HEK293 (cell line): Measurements from ENCODE around the gene TANC1.

Source experiments
- CTCF ChIA-PET: fragments of 350-600 bp; formaldehyde crosslinking; extraction: SDS; loops from one replicate; lab custom pipeline; 2021; ENCODE audit warnings: antibody characterized with exemption; lab: Yijun Ruan, JAX
- POLR2A ChIA-PET: fragments of 300-600 bp; formaldehyde crosslinking; extraction: SDS; loops from one replicate; lab custom pipeline; 2020; ENCODE audit warnings: antibody characterized with exemption, inconsistent platforms; lab: Yijun Ruan, JAX
- H3K27ac ChIP-seq: fragments of 200-500 bp; sonication (Bioruptor generic); 2 replicates; pipeline ENCODE4 v1.5.1; 2014; ENCODE audit warnings: low read depth, low read length, control low read depth, inconsistent platforms; ENCODE audit errors: extremely low read depth
- H3K36me3 ChIP-seq, 2 experiments: fragments of 200-500 bp in 1 of 2; sonication (Bioruptor generic) in 1 of 2; 1 replicate in 1 of 2; 2 replicates in 1 of 2; pipeline ENCODE4 v1.5.1; 2014 to 2017; ENCODE audit warnings: inconsistent platforms in 2 of 2, low read length in 2 of 2; ENCODE audit not compliant: control insufficient read depth in 2 of 2, insufficient read depth in 1 of 2
- H3K4me1 ChIP-seq: fragments of 200-500 bp; sonication (Bioruptor generic); 2 replicates; pipeline ENCODE4 v1.5.1; 2014; ENCODE audit warnings: mild to moderate bottlenecking, low read length, inconsistent platforms; ENCODE audit not compliant: control insufficient read depth, insufficient read depth
- H3K4me3 ChIP-seq: 2 replicates; pipeline ENCODE4 v1.5.1; 2011; ENCODE audit warnings: low read depth, mild to moderate bottlenecking, control low read depth, low read length, moderate library complexity
- H3K9me3 ChIP-seq: fragments of 200-500 bp; sonication (Bioruptor generic); 2 replicates; pipeline ENCODE4 v1.5.1; 2014; ENCODE audit warnings: low read depth, low read length, inconsistent platforms; ENCODE audit not compliant: control insufficient read depth, insufficient read depth
- ELK4 ChIP-seq: IDR thresholded peaks from 2 replicates; pipeline ENCODE4 v1.6.1; 2011; ENCODE audit warnings: mild to moderate bottlenecking, low read depth, low read length, borderline replicate concordance
- GLI2 ChIP-seq: fragments of 450-650 bp; formaldehyde crosslinking; IDR thresholded peaks from 2 replicates; pipeline ENCODE4; 2017; ENCODE audit warnings: missing biosample characterization, missing genetic modification characterization, low read depth, borderline replicate concordance
- IKZF3 ChIP-seq: fragments of 450-650 bp; IDR thresholded peaks from 2 replicates; pipeline ENCODE4 v1.5.0; 2018; ENCODE audit warnings: missing biosample characterization, mild to moderate bottlenecking, missing genetic modification characterization, moderate library complexity
- OSR2 ChIP-seq: fragments of 450-650 bp; formaldehyde crosslinking; IDR thresholded peaks from 2 replicates; pipeline ENCODE4 v1.5.1; 2016; ENCODE audit warnings: missing biosample characterization, missing genetic modification characterization
- SETDB1 ChIP-seq: IDR thresholded peaks from one replicate; pipeline ENCODE4 v1.6.1; 2017; ENCODE audit warnings: mild to moderate bottlenecking, low read length, moderate library complexity, mixed read lengths; ENCODE audit not compliant: insufficient read length
- TSHZ1 ChIP-seq: fragments of 450-650 bp; formaldehyde crosslinking; IDR thresholded peaks from 2 replicates; pipeline ENCODE4 v1.5.1; 2016; ENCODE audit warnings: missing biosample characterization, missing genetic modification characterization, borderline replicate concordance
- ZBTB48 ChIP-seq: fragments of 450-650 bp; formaldehyde crosslinking; IDR thresholded peaks from 2 replicates; pipeline ENCODE4 v1.5.1; 2016; ENCODE audit warnings: missing biosample characterization, missing genetic modification characterization
- ZNF112 ChIP-seq: fragments of 450-650 bp; formaldehyde crosslinking; IDR thresholded peaks from 2 replicates; pipeline ENCODE4 v1.5.0; 2017; ENCODE audit warnings: missing biosample characterization, missing genetic modification characterization
- ZNF292 ChIP-seq: fragments of 450-650 bp; formaldehyde crosslinking; IDR thresholded peaks from 2 replicates; pipeline ENCODE4 v1.5.1; 2016; ENCODE audit warnings: low read depth, missing biosample characterization, missing genetic modification characterization, borderline replicate concordance
- ZNF521 ChIP-seq: fragments of 450-650 bp; formaldehyde crosslinking; IDR thresholded peaks from 2 replicates; pipeline ENCODE4 v1.5.1; 2017; ENCODE audit warnings: missing biosample characterization, mild to moderate bottlenecking, missing genetic modification characterization
- ZNF791 ChIP-seq: fragments of 450-650 bp; formaldehyde crosslinking; IDR thresholded peaks from 2 replicates; pipeline ENCODE4 v1.5.1; 2016; ENCODE audit warnings: missing biosample characterization, missing genetic modification characterization
- TF ChIP-seq, protein P1 (sequence below): fragments of 450-650 bp; formaldehyde crosslinking; IDR thresholded peaks from 2 replicates; pipeline ENCODE4 v1.5.1; 2016; ENCODE audit warnings: missing biosample characterization, missing genetic modification characterization
- TF ChIP-seq, protein P2 (sequence below): fragments of 450-650 bp; formaldehyde crosslinking; IDR thresholded peaks from 2 replicates; pipeline ENCODE4 v1.5.1; 2016; ENCODE audit warnings: missing biosample characterization, missing genetic modification characterization

TANC1 gene

GRCh38 chr2:159116922-159117321, 148.5 kb downstream of the TANC1 start:
- TF ChIP-seq ZNF791 (tag by site-specific recombination) = peak; percentile 74
- no peak for TF ChIP-seq ELK4
- TF ChIP-seq SETDB1 = peak; percentile 77
- TF ChIP-seq ZNF521 = no peak
- Histone ChIP-seq H3K4me1 (peaks cover 6% of the 10 kb centered on the region), H3K27ac (no peak overlapping the region), H3K4me3 (no peak overlapping the region), H3K36me3 (no peaks in the 10 kb centered on the region; a peak in 1 of 3 replicates), H3K9me3 (no peaks in the 10 kb centered on the region)
- ChIA-PET CTCF (interaction anchor here (0.7 to 5.2 kb wide), 4 partner anchors 41 to 218 kb away, joined by 3 to 78 read pairs (median 4); no protein-coding TSS in a partner anchor), POLR2A (interaction anchor here (1.3 kb wide), 1 partner anchor 147 kb away, joined by 3 read pairs; no protein-coding TSS in a partner anchor)

- Histone ChIP-seq H3K4me1 (peaks cover 6% of the 10 kb centered on the region), H3K36me3 (no peaks in the 10 kb centered on the region; a peak in 1 of 3 replicates), H3K27ac (no peak overlapping the region), H3K9me3 (no peaks in the 10 kb centered on the region), H3K4me3 (no peak overlapping the region)
- ChIA-PET POLR2A (no interaction called here), CTCF (interaction anchor here (0.6 to 5.2 kb wide), 3 partner anchors 82 to 813 kb away, joined by 3 to 78 read pairs (median 9); no protein-coding TSS in a partner anchor)
- TF ChIP-seq OSR2 (no peak), IKZF3 (tag by site-specific recombination) (no peak), ZBTB48 (no peak), TSHZ1 (no peak), ZNF292 (tag by site-specific recombination) (no peak), ZNF112 (no peak), GLI2 (no peak)
- TF ChIP-seq, protein P1, sequence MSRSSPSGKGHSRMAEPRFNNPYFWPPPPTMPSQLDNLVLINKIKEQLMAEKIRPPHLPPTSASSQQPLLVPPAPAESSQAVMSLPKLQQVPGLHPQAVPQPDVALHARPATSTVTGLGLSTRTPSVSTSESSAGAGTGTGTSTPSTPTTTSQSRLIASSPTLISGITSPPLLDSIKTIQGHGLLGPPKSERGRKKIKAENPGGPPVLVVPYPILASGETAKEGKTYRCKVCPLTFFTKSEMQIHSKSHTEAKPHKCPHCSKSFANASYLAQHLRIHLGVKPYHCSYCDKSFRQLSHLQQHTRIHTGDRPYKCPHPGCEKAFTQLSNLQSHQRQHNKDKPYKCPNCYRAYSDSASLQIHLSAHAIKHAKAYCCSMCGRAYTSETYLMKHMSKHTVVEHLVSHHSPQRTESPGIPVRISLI (tag by site-specific recombination) = no peak
- TF ChIP-seq, protein P2, sequence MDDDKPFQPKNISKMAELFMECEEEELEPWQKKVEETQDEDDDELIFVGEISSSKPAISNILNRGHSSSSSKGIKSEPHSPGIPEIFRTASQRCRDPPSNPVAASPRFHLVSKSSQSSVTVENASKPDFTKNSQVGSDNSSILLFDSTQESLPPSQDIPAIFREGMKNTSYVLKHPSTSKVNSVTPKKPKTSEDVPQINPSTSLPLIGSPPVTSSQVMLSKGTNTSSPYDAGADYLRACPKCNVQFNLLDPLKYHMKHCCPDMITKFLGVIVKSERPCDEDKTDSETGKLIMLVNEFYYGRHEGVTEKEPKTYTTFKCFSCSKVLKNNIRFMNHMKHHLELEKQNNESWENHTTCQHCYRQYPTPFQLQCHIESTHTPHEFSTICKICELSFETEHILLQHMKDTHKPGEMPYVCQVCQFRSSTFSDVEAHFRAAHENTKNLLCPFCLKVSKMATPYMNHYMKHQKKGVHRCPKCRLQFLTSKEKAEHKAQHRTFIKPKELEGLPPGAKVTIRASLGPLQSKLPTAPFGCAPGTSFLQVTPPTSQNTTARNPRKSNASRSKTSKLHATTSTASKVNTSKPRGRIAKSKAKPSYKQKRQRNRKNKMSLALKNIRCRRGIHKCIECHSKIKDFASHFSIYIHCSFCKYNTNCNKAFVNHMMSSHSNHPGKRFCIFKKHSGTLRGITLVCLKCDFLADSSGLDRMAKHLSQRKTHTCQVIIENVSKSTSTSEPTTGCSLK (tag by site-specific recombination) = no peak
Measured at GRCh38 chr2:159117658-159118057, 149.2 kb downstream of the TANC1 start.
